IMR-90 (cell line): ENCODE results near the gene PRDM15. TPM values are rescaled to one million over a fixed set of nuclear protein-coding genes. Genes with fewer than 3 reads are reported as not detected.

Experiments
- ATAC-seq: fragments of 200-7000 bp; cut with Tn5 transposase; 2 replicates; pipeline ENCODE4 v1.9.1; 2020; ENCODE audit warnings: low read depth, mild to moderate bottlenecking, moderate library complexity
- BruUV-seq: library from RNA; stranded (reverse); fragments of 400-500 nt; replicated peaks from 2 replicates; lab custom pipeline; 2021; lab: Mats Ljungman, UMichigan
- CTCF ChIA-PET: fragments of 300-600 bp; formaldehyde crosslinking; extraction: SDS; loops from one replicate; lab custom pipeline; 2021; ENCODE audit warnings: antibody characterized with exemption; lab: Yijun Ruan, JAX
- POLR2A ChIA-PET: fragments of 300-600 bp; sonication (Branson Sonifier 250); formaldehyde crosslinking; loops from one replicate; lab custom pipeline; 2022; ENCODE audit warnings: antibody characterized with exemption; ENCODE audit not compliant: unreplicated experiment; lab: Charles Lee
- DNase-seq: peaks from one replicate; pipeline ENCODE4 v3.0.0; 2013
- H2AFZ ChIP-seq: replicated peaks from 2 replicates; pipeline ENCODE3; 2013; ENCODE audit warnings: low read length, mild to moderate bottlenecking; ENCODE audit not compliant: poor library complexity
- H2AK5ac ChIP-seq: 2 replicates; pipeline ENCODE4 v1.6.1; 2013; ENCODE audit warnings: low read depth, low read length, inconsistent platforms
- H2AK9ac ChIP-seq: replicated peaks from 2 replicates; pipeline ENCODE3; 2013; ENCODE audit warnings: mild to moderate bottlenecking, low read depth, low read length, moderate library complexity; ENCODE audit not compliant: poor library complexity
- H2BK120ac ChIP-seq: 2 replicates; pipeline ENCODE4 v1.6.1; 2013; ENCODE audit warnings: low read depth, low read length, inconsistent platforms
- H2BK15ac ChIP-seq: 3 replicates; pipeline ENCODE4 v1.6.1; 2013; ENCODE audit warnings: low read depth, low read length, inconsistent platforms
- H2BK20ac ChIP-seq: 2 replicates; pipeline ENCODE4 v1.6.1; 2013; ENCODE audit warnings: low read depth, mild to moderate bottlenecking, inconsistent platforms, low read length, moderate library complexity
- H2BK5ac ChIP-seq: 2 replicates; pipeline ENCODE4 v1.6.1; 2013; ENCODE audit warnings: mild to moderate bottlenecking, low read depth, low read length, inconsistent platforms; ENCODE audit not compliant: poor library complexity, severe bottlenecking
- H3K14ac ChIP-seq: replicated peaks from 2 replicates; pipeline ENCODE4 v1.6.1; 2013; ENCODE audit warnings: low read depth, low read length, inconsistent platforms
- H3K18ac ChIP-seq: 2 replicates; pipeline ENCODE4 v1.6.1; 2013; ENCODE audit warnings: low read depth, low read length, control low read depth
- H3K23ac ChIP-seq: 2 replicates; pipeline ENCODE4 v1.6.1; 2013; ENCODE audit warnings: low read depth, low read length, inconsistent platforms
- H3K27ac ChIP-seq: 2 replicates; pipeline ENCODE4 v1.5.1; 2013; ENCODE audit warnings: mild to moderate bottlenecking, control low read depth, low read length; ENCODE audit not compliant: insufficient read depth
- H3K27me3 ChIP-seq: 2 replicates; pipeline ENCODE4 v1.6.1; 2013; ENCODE audit warnings: low read length; ENCODE audit not compliant: control insufficient read depth, insufficient read depth
- H3K36me3 ChIP-seq: 2 replicates; pipeline ENCODE4 v1.6.1; 2013; ENCODE audit warnings: low read length, mixed read lengths; ENCODE audit not compliant: control insufficient read depth, insufficient read depth
- H3K4ac ChIP-seq: 2 replicates; pipeline ENCODE4 v1.6.1; 2013; ENCODE audit warnings: low read depth, low read length, inconsistent platforms
- H3K4me1 ChIP-seq: 2 replicates; pipeline ENCODE4 v1.6.1; 2013; ENCODE audit warnings: low read length, mixed read lengths; ENCODE audit not compliant: control insufficient read depth, insufficient read depth
- H3K4me2 ChIP-seq: 2 replicates; pipeline ENCODE4 v1.6.1; 2013; ENCODE audit warnings: low read depth, mild to moderate bottlenecking, control low read depth, low read length, moderate library complexity
- H3K4me3 ChIP-seq: 2 replicates; pipeline ENCODE4 v1.5.1; 2013; ENCODE audit warnings: low read depth, mild to moderate bottlenecking, control low read depth, low read length, moderate library complexity; ENCODE audit not compliant: insufficient read depth
- H3K56ac ChIP-seq: 2 replicates; pipeline ENCODE4 v1.6.1; 2013; ENCODE audit warnings: low read length, inconsistent platforms; ENCODE audit not compliant: insufficient read depth; ENCODE audit errors: extremely low read depth
- H3K79me1 ChIP-seq, 2 experiments: 2 replicates each; pipeline ENCODE4 v1.6.1; 2013; ENCODE audit warnings: low read length in 2 of 2, inconsistent platforms in 1 of 2, low read depth in 1 of 2
- H3K9ac ChIP-seq: 2 replicates; pipeline ENCODE4 v1.6.1; 2013; ENCODE audit warnings: low read depth, low read length, control low read depth
- H3K9me1 ChIP-seq: 2 replicates; pipeline ENCODE4 v1.6.1; 2013; ENCODE audit warnings: low read length, inconsistent platforms; ENCODE audit not compliant: insufficient read depth
- H3K9me3 ChIP-seq: 2 replicates; pipeline ENCODE4 v1.6.1; 2013; ENCODE audit warnings: low read length; ENCODE audit not compliant: control insufficient read depth, insufficient read depth
- H4K20me1 ChIP-seq: 2 replicates; pipeline ENCODE4 v1.6.1; 2013; ENCODE audit warnings: low read length, inconsistent platforms; ENCODE audit not compliant: insufficient read depth
- H4K5ac ChIP-seq: 2 replicates; pipeline ENCODE4 v1.6.1; 2013; ENCODE audit warnings: mild to moderate bottlenecking, low read depth, low read length, control low read depth
- H4K8ac ChIP-seq, 2 experiments: 2 replicates each; pipeline ENCODE4 v1.6.1; 2013; ENCODE audit warnings: low read depth in 2 of 2, low read length in 2 of 2, control low read depth in 1 of 2, inconsistent platforms in 1 of 2
- H4K91ac ChIP-seq: 2 replicates; pipeline ENCODE4 v1.6.1; 2013; ENCODE audit warnings: low read depth, low read length, inconsistent platforms; ENCODE audit not compliant: insufficient read depth
- BHLHE40 ChIP-seq: fragments of 150-350 bp; IDR thresholded peaks from 2 replicates; pipeline ENCODE4 v1.6.1; 2016; ENCODE audit warnings: mild to moderate bottlenecking, low read depth, low read length
- CEBPB ChIP-seq: IDR thresholded peaks from 2 replicates; pipeline ENCODE4 v1.6.1; 2012; ENCODE audit warnings: low read depth, low read length, improper control_type of control experiment
- CHD1 ChIP-seq: IDR thresholded peaks from 2 replicates; pipeline ENCODE4 v1.6.1; 2012; ENCODE audit warnings: low read depth, low read length, improper control_type of control experiment
- CTCF ChIP-seq: conservative IDR thresholded peaks from 2 replicates; pipeline ENCODE4 v1.5.1; 2012; ENCODE audit warnings: mild to moderate bottlenecking, low read depth, low read length, improper control_type of control experiment
- ELK1 ChIP-seq: fragments of 150-350 bp; IDR thresholded peaks from 2 replicates; pipeline ENCODE4 v1.6.1; 2016; ENCODE audit warnings: low read depth, mild to moderate bottlenecking, low read length, moderate library complexity, borderline replicate concordance
- FOS ChIP-seq: fragments of 150-350 bp; IDR thresholded peaks from 2 replicates; pipeline ENCODE4 v1.6.1; 2016; ENCODE audit warnings: low read depth, low read length
- MAFK ChIP-seq: IDR thresholded peaks from 2 replicates; pipeline ENCODE4 v1.6.1; 2012; ENCODE audit warnings: low read depth, low read length, improper control_type of control experiment
- MAZ ChIP-seq: IDR thresholded peaks from 2 replicates; pipeline ENCODE4 v1.6.1; 2012; ENCODE audit warnings: low read depth, mild to moderate bottlenecking, low read length, improper control_type of control experiment, moderate library complexity, borderline replicate concordance
- MXI1 ChIP-seq: IDR thresholded peaks from 2 replicates; pipeline ENCODE4 v1.6.1; 2012; ENCODE audit warnings: low read depth, mild to moderate bottlenecking, low read length, moderate library complexity, borderline replicate concordance
- NFE2L2 ChIP-seq: fragments of 150-350 bp; IDR thresholded peaks from 2 replicates; pipeline ENCODE4 v1.6.1; 2016; ENCODE audit warnings: low read depth, mild to moderate bottlenecking, low read length
- POLR2A ChIP-seq: IDR thresholded peaks from 2 replicates; pipeline ENCODE4 v1.6.1; 2012; ENCODE audit warnings: mild to moderate bottlenecking, low read depth, low read length
- RAD21 ChIP-seq: IDR thresholded peaks from 2 replicates; pipeline ENCODE4 v1.6.1; 2012; ENCODE audit warnings: low read length, improper control_type of control experiment
- RCOR1 ChIP-seq: IDR thresholded peaks from 2 replicates; pipeline ENCODE4 v1.6.1; 2012; ENCODE audit warnings: mild to moderate bottlenecking, low read length, improper control_type of control experiment; ENCODE audit not compliant: insufficient replicate concordance
- RFX5 ChIP-seq: IDR thresholded peaks from 2 replicates; pipeline ENCODE4 v1.8.0; 2012; ENCODE audit warnings: low read depth, mild to moderate bottlenecking, low read length, moderate library complexity
- SMC3 ChIP-seq: fragments of 150-350 bp; IDR thresholded peaks from 2 replicates; pipeline ENCODE4 v1.6.1; 2016; ENCODE audit warnings: low read depth, mild to moderate bottlenecking, antibody characterized with exemption, low read length, moderate library complexity
- USF2 ChIP-seq: fragments of 150-350 bp; IDR thresholded peaks from 2 replicates; pipeline ENCODE4 v1.6.1; 2017; ENCODE audit warnings: mild to moderate bottlenecking, antibody characterized with exemption, low read length, low read depth
- WGBS, 2 experiments: methylation state at CpG; one replicate each; pipeline versions ENCODE4 v1.1.5 to v1.1.7; 2013; ENCODE audit warnings: missing lambda C conversion rate in 2 of 2; ENCODE audit not compliant: insufficient read length in 1 of 2; ENCODE audit errors: extremely low coverage in 2 of 2; 5-methylcytosine and 5-hydroxymethylcytosine counted together
- dilution Hi-C: fragments of 300-500 bp; cut with HindIII; formaldehyde crosslinking; loops from one replicate; pipeline ENCODE4 v1.14.3; 2018; ENCODE audit warnings: low sequenced_read_pairs; ENCODE audit not compliant: unreplicated experiment
- in situ Hi-C: fragments of 300-500 bp; cut with MboI; formaldehyde crosslinking; loops from 3 replicates; pipeline ENCODE4 v1.14.3; 2019; ENCODE audit warnings: low sequenced_read_pairs, inconsistent platforms, mixed read lengths
- intact Hi-C: fragments of 100-400 bp; cut with micrococcal nuclease; formaldehyde crosslinking; loops from 2 replicates; pipeline ENCODE4 v1.10.0; 2022
- polyA plus RNA-seq, 3 experiments: library from polyadenylated mRNA; depleted of rRNA; stranded (reverse); fragments of >200 nt; gene quantifications; 2 replicates each; pipeline ENCODE4 v1.2.3, GENCODE V29; 2012; ENCODE audit warnings: low replicate concordance in 1 of 3
- total RNA-seq: library from RNA; depleted of rRNA; stranded (reverse); fragments of >200 nt; gene quantifications from 2 replicates; pipeline ENCODE4 v1.2.3, GENCODE V29; 2012

The PRDM15 gene
- total and polyA plus RNA-seq, 2 of the 4 experiments (the other 2 are of a cell fraction), result 7.3 to 8.8 TPM

- Histone ChIP-seq H2AK5ac (no peak overlapping the region), H3K9me1 (peaks cover 22% of the 10 kb centered on the region), H3K9me3 (no peaks in the 10 kb centered on the region), H2AK9ac (no peak overlapping the region), H2BK5ac (no peak overlapping the region), H3K4me2 (no peak overlapping the region), H3K27me3 (no peaks in the 10 kb centered on the region), H4K91ac (no peak overlapping the region), H3K4ac (no peak overlapping the region), H2BK15ac (no peak overlapping the region), H3K4me3 (no peak overlapping the region), H3K4me1 (peaks cover 14% of the 10 kb centered on the region), H4K20me1 (peaks cover 11% of the 10 kb centered on the region), H4K5ac (no peak overlapping the region), H2AFZ (no peak overlapping the region), H4K8ac (no peak overlapping the region), H3K27ac (no peak overlapping the region), H3K23ac (no peak overlapping the region), H3K9ac (no peak overlapping the region), H2BK20ac (no peak overlapping the region), H3K79me1 (peaks cover 4 to 7% of the 10 kb centered on the region in 2 experiments; a peak in 2 of 4 replicates), H3K36me3 (peaks cover 29% of the 10 kb centered on the region), H2BK120ac (no peak overlapping the region), H3K18ac (no peak overlapping the region), H3K56ac (no peak overlapping the region), H3K14ac (no peak overlapping the region)
- dilution Hi-C loops, result no loop called here
- no TSS peak for BruUV-seq
- ATAC-seq (no peak), DNase-seq (no peak)
- in situ Hi-C loops, result no loop called here
- 98% methylated on average over 6 of the region's 17 CpGs; no CpG with 5 or more reads in 1 of the 2 experiments for WGBS, 2 experiments
- CTCF ChIA-PET, result no interaction called here
- TF ChIP-seq CHD1 (no peak), MXI1 (no peak), FOS (no peak), RCOR1 (no peak), RFX5 (no peak), MAFK (no peak), MAZ (no peak), USF2 (no peak), RAD21 (no peak), CTCF (no peak), CEBPB (no peak), BHLHE40 (no peak), SMC3 (no peak), ELK1 (no peak), NFE2L2 (no peak), POLR2A (no peak)
- POLR2A ChIA-PET, result interaction anchor here (1.2 kb wide), 1 partner anchor 12 kb away, joined by 4 read pairs; no protein-coding TSS in a partner anchor
- intact Hi-C loops, result no loop called here
Observed at GRCh38 chr21:41898998-41899397, 19.9 kb upstream of the PRDM15 start.
